Adrenal gland (tissue), 19 donors: ENCODE data around the gene FLACC1. TPM values are rescaled to one million over a fixed set of nuclear protein-coding genes. Genes with fewer than 3 reads are reported as not detected.

Source experiments
- DNase-seq, 7 donors: peaks; one replicate each; pipeline ENCODE4 v3.0.0-alpha.2; 2019 to 2020
- H3K27ac ChIP-seq, 5 donors: fragments of 200-600 bp; sonication (generic) in 4 of 5; 1 replicate in 3 of 5; 2 replicates in 2 of 5; pipeline versions ENCODE4 v1.5.1 to v1.8.0; 2016 to 2020; ENCODE audit warnings: mild to moderate bottlenecking in 1 of 5
- H3K27me3 ChIP-seq: fragments of 200-600 bp; 2 replicates; pipeline ENCODE4 v1.8.0; 2021
- H3K36me3 ChIP-seq, 2 donors: fragments of 200-600 bp; replicated peaks in 1 of 2; 1 replicate in 1 of 2; 2 replicates in 1 of 2; pipeline versions ENCODE4 v1.5.1 to v1.8.0; 2018 to 2022
- H3K4me1 ChIP-seq, 2 donors: fragments of 200-600 bp; replicated peaks in 1 of 2; 1 replicate in 1 of 2; 2 replicates in 1 of 2; pipeline versions ENCODE4 v1.5.1 to v1.8.0; 2018 to 2021
- H3K4me3 ChIP-seq, 4 donors: fragments of 200-600 bp; sonication (generic) in 3 of 4; one replicate each; pipeline ENCODE4 v1.5.1; 2016 to 2018
- H3K9me3 ChIP-seq, 3 donors: fragments of 200-600 bp; sonication (generic) in 1 of 3; replicated peaks in 1 of 3; 1 replicate in 2 of 3; 2 replicates in 1 of 3; pipeline versions ENCODE4 v1.5.1 to v1.8.0; 2016 to 2021
- CTCF ChIP-seq, 6 experiments: fragments of 450-650 bp in 4 of 6; fragments of 200-600 bp in 2 of 6; sonication (generic) in 1 of 6; IDR thresholded peaks; 1 replicate in 5 of 6; 2 replicates in 1 of 6; pipeline versions ENCODE4 v1.5.1 to v1.8.0; 2016 to 2021; ENCODE audit warnings: antibody characterized with exemption in 6 of 6, mild to moderate bottlenecking in 2 of 6, moderate library complexity in 1 of 6
- POLR2A ChIP-seq, 2 donors: fragments of 450-650 bp; IDR thresholded peaks; one replicate each; pipeline ENCODE4 v1.6.1; 2017; ENCODE audit warnings: antibody characterized with exemption in 2 of 2, mild to moderate bottlenecking in 2 of 2, moderate library complexity in 1 of 2
- WGBS, 4 donors: extraction: QIAGEN DNeasy Blood & Tissue Kit in 2 of 4; methylation state at CpG; one replicate each; pipeline versions ENCODE4 v1.1.5 to v1.1.7; 2013 to 2017; 5-methylcytosine and 5-hydroxymethylcytosine counted together
- intact Hi-C, 2 donors: fragments of 100-400 bp; cut with DNase I; formaldehyde crosslinking; loops; one replicate each; pipeline versions ENCODE4 v1.14.1 to v1.15.0; 2022 to 2023
- long read RNA-seq, 10 donors: library from polyadenylated mRNA in 3 of 10; unstranded in 2 of 10; stranded (forward) in 1 of 10; transcript quantifications; one replicate each; pipeline ENCODE4 v2.0.0 and lab custom pipeline, GENCODE V29; 2021 to 2026
- polyA plus RNA-seq, 3 donors: library from polyadenylated mRNA; stranded (reverse); fragments of 200-250 nt in 2 of 3; fragments of 350-450 nt in 1 of 3; fragmentation: Illumina TruSeq in 1 of 3; extraction: RNeasy Lipid Tissue Mini Kit (QIAGEN cat#74804) in 1 of 3; gene quantifications; one replicate each; pipeline ENCODE4 v1.2.3, GENCODE V29; 2013 to 2014
- total RNA-seq, 9 donors: library from RNA; depleted of rRNA in 4 of 9; stranded (reverse); fragments of >200 nt in 4 of 9; fragments of 120-200 nt in 1 of 9; fragmentation: NEBNext Ultra II Directional in 1 of 9; extraction: Animal tissue kit (Norgen Biotek cat#: 25700) in 1 of 9; gene quantifications; one replicate each; pipeline versions ENCODE4 v1.1.0 to v1.2.4, GENCODE V29; 2013 to 2023
- donor health status: healthy with polysubstance abuse.
- donor health status: Bipolar disorder and iron deficiency.
- donor health status: DM: yes; HTN: yes; CAD: no.
- donor health status: DM: no; HTN: no; CAD: no.
- donor health status: DM: no; HTN: no; CAD: no.
- donor health status: DM: yes; HTN: yes; CAD: no.

Gene FLACC1
- total RNA-seq (1 to 10 TPM in 6 of 9 donors, under 1 TPM in 2, not detected in 1; 0.52 to 4.3 (median 1.9) TPM), polyA plus RNA-seq (1 to 10 TPM; 1.0 to 2.7 (median 1.2) TPM)
- long read RNA-seq, donor 1: 0 reads
- long read RNA-seq, donor 2: 0 reads
- long read RNA-seq, donor 3: 0 reads
- long read RNA-seq, donor 4: 0 reads
- long read RNA-seq, donor 5: 0 reads
- long read RNA-seq, donor 6: 0 reads
- long read RNA-seq, donor 7: 0 reads
- long read RNA-seq, donor 8: 0 reads
- long read RNA-seq, donor 9: 0 reads
- long read RNA-seq, donor 10: 0 reads

- Histone ChIP-seq H3K36me3 (no peaks in the 10 kb centered on the region), H3K27ac (peak within 1 kb of the TSS in 3 of 5 donors; percentile 30 to 63 (median 35)), H3K27me3 (no peaks in the 10 kb centered on the region), H3K9me3 (no peaks in the 10 kb centered on the region), H3K4me1 (no peaks in the 10 kb centered on the region), H3K4me3 (no peak within 1 kb of the TSS)
- DNase-seq: peak; percentile 44 to 82 (median 69)
- TF ChIP-seq POLR2A (IDR thresholded peaks at IDR 0.05): no peak
- TF ChIP-seq CTCF (IDR thresholded peaks at IDR 0.05): no peak
- 5 to 38% (median 30%) methylated on average over 1 of the region's 1 CpG for WGBS, 4 donors
- intact Hi-C loops: loop anchor here in 1 of 2 donors (10.0 kb wide), 1 partner anchor 92 kb away; the partner anchor contains the start of gene CASP8
These were observed at the start of gene FLACC1 for GRCh38 chr2:201357221-201357620. Gene FLACC1 (minus strand): TSS chr2:201357345. CDS start chr2:201351404, 5,941 bp downstream.

GRCh38 chr2:201406077-201406662, 49.0 kb upstream of the FLACC1 start:
- peak in 4 of 7 donors; percentile 39 to 62 (median 52) for DNase-seq

GRCh38 chr2:201404699-201405280, 47.6 kb upstream of the FLACC1 start:
- no peak for TF ChIP-seq POLR2A (IDR thresholded peaks at IDR 0.05)
- no peak for TF ChIP-seq CTCF (IDR thresholded peaks at IDR 0.05)
- H3K9me3 ChIP-seq: no peaks in the 10 kb centered on the region
- 82 to 92% (median 87%) methylated on average over 3 of the region's 3 CpGs for WGBS, 4 donors
- intact Hi-C loops: no loop called here
- H3K27me3 ChIP-seq: no peaks in the 10 kb centered on the region
- no peak for DNase-seq
- no peak overlapping the region for H3K4me3 ChIP-seq
- H3K27ac ChIP-seq: peak overlapping the region in 1 of 5 donors; percentile 63
- H3K36me3 ChIP-seq: no peaks in the 10 kb centered on the region
- peaks cover 13 to 45% of the 10 kb centered on the region in 2 donors for H3K4me1 ChIP-seq

More at GRCh38 chr2:201406077-201406662, 49.0 kb upstream of the FLACC1 start:
- TF ChIP-seq CTCF (IDR thresholded peaks at IDR 0.05) (no peak), POLR2A (IDR thresholded peaks at IDR 0.05) (no peak)
- Histone ChIP-seq H3K36me3 (no peaks in the 10 kb centered on the region), H3K27ac (peak overlapping the region in 2 of 5 donors; percentile 49 to 63), H3K4me3 (peak overlapping the region in 1 of 4 donors; percentile 8), H3K9me3 (no peaks in the 10 kb centered on the region), H3K4me1 (peaks cover 13 to 45% of the 10 kb centered on the region in 2 donors), H3K27me3 (no peaks in the 10 kb centered on the region)
- WGBS, 4 donors: 20 to 25% (median 24%) methylated on average over 3 of the region's 3 CpGs
- intact Hi-C loops: no loop called here

- Histone ChIP-seq H3K9me3 (no peaks in the 10 kb centered on the region), H3K4me3 (no peak overlapping the region), H3K27ac (peak overlapping the region in 4 of 5 donors; percentile 4 to 61 (median 30)), H3K36me3 (no peaks in the 10 kb centered on the region), H3K4me1 (peaks cover 13 to 37% of the 10 kb centered on the region in 2 donors), H3K27me3 (no peaks in the 10 kb centered on the region)
- WGBS, 4 donors: 92 to 94% (median 92%) methylated on average over 3 of the region's 3 CpGs
- TF ChIP-seq POLR2A (IDR thresholded peaks at IDR 0.05): no peak
- TF ChIP-seq CTCF (IDR thresholded peaks at IDR 0.05): no peak
- intact Hi-C loops: no loop called here
- DNase-seq: no peak
These were observed 46.7 kb upstream of the FLACC1 start for GRCh38 chr2:201403880-201404279.
